ENCODE data around the gene RAB3GAP1.
"Not testable (repeated sequence)": the region's sequence is repeated elsewhere in the genome, so short reads cannot be mapped to it uniquely, and the experiment has no call there.

Gene RAB3GAP1

GRCh38 chr2:135055182-135055786, 3.2 kb downstream of the RAB3GAP1 start:
- DNase-seq: no peak

GRCh38 chr2:135056790-135057189, 4.7 kb downstream of the RAB3GAP1 start:
- no peak for DNase-seq

GRCh38 chr2:135059577-135059976, 7.5 kb downstream of the RAB3GAP1 start:
- DNase-seq: no peak

- DNase-seq: no peak
These were observed 11.1 kb downstream of the RAB3GAP1 start for GRCh38 chr2:135063210-135063609.

GRCh38 chr2:135064149-135064548, 12.1 kb downstream of the RAB3GAP1 start:
- DNase-seq: no peak

- DNase-seq: no peak
These were observed 14.6 kb downstream of the RAB3GAP1 start for GRCh38 chr2:135066710-135067109.

- DNase-seq: no peak
These were observed 20.3 kb downstream of the RAB3GAP1 start for GRCh38 chr2:135072125-135072997.

- DNase-seq: no peak
These were observed 22.1 kb downstream of the RAB3GAP1 start for GRCh38 chr2:135074216-135074615.

GRCh38 chr2:135076556-135076955, 24.5 kb downstream of the RAB3GAP1 start:
- no peak for DNase-seq

GRCh38 chr2:135078417-135078816, 26.3 kb downstream of the RAB3GAP1 start:
- DNase-seq: no peak

GRCh38 chr2:135086222-135086621, 34.1 kb downstream of the RAB3GAP1 start:
- DNase-seq: no peak

GRCh38 chr2:135089597-135089996, 37.5 kb downstream of the RAB3GAP1 start:
- DNase-seq: not testable (repeated sequence)

- DNase-seq: no peak
These were observed 39.6 kb downstream of the RAB3GAP1 start for GRCh38 chr2:135091681-135092080.

- no peak for DNase-seq
These were observed 41.1 kb downstream of the RAB3GAP1 start for GRCh38 chr2:135093193-135093592.

- no peak for DNase-seq
These were observed 41.7 kb downstream of the RAB3GAP1 start for GRCh38 chr2:135093670-135094330.

- DNase-seq: no peak
These were observed 42.4 kb downstream of the RAB3GAP1 start for GRCh38 chr2:135094508-135094907.

- no peak for DNase-seq
These were observed 43.5 kb downstream of the RAB3GAP1 start for GRCh38 chr2:135095591-135095990.

GRCh38 chr2:135096665-135097446, 44.8 kb downstream of the RAB3GAP1 start:
- no peak for DNase-seq

- no peak for DNase-seq
These were observed 45.6 kb downstream of the RAB3GAP1 start for GRCh38 chr2:135097532-135098231.

GRCh38 chr2:135099802-135100483, 47.9 kb downstream of the RAB3GAP1 start:
- DNase-seq: no peak

GRCh38 chr2:135103843-135104242, 51.8 kb downstream of the RAB3GAP1 start:
- DNase-seq: no peak

All from central memory CD4-positive, alpha-beta T cell (primary cell).